Spleen (tissue), 11 donors: Measurements from ENCODE around the gene RALGAPA1. TPM values are rescaled to one million over a fixed set of nuclear protein-coding genes. Genes with fewer than 3 reads are reported as not detected.

ENCODE experiments used
- DNase-seq: peaks from one replicate; pipeline ENCODE4 v3.0.0-alpha.2; 2020
- H3K27ac ChIP-seq, 8 donors: fragments of 200-600 bp; sonication (generic) in 7 of 8; 1 replicate in 4 of 8; 2 replicates in 4 of 8; pipeline versions ENCODE4 v1.5.0 to v1.8.0; 2016 to 2021; ENCODE audit warnings: inconsistent platforms in 4 of 8, mild to moderate bottlenecking in 4 of 8, moderate library complexity in 1 of 8
- H3K27me3 ChIP-seq, 7 donors: fragments of 200-600 bp; sonication (generic) in 6 of 7; replicated peaks in 1 of 7; 1 replicate in 4 of 7; 2 replicates in 3 of 7; pipeline versions ENCODE4 v1.5.0 to v1.8.0; 2016 to 2021; ENCODE audit warnings: inconsistent platforms in 3 of 7, mild to moderate bottlenecking in 1 of 7
- H3K36me3 ChIP-seq, 6 donors: fragments of 200-600 bp; sonication (generic) in 5 of 6; 1 replicate in 4 of 6; 2 replicates in 2 of 6; pipeline versions ENCODE4 v1.5.0 to v1.8.0; 2016 to 2021; ENCODE audit warnings: inconsistent platforms in 2 of 6
- H3K4me1 ChIP-seq, 6 donors: fragments of 200-600 bp; sonication (generic) in 5 of 6; 1 replicate in 3 of 6; 2 replicates in 3 of 6; pipeline versions ENCODE4 v1.5.0 to v1.8.0; 2016 to 2021; ENCODE audit warnings: inconsistent platforms in 3 of 6
- H3K4me3 ChIP-seq, 8 donors: fragments of 200-600 bp; sonication (generic) in 7 of 8; 1 replicate in 4 of 8; 2 replicates in 4 of 8; pipeline versions ENCODE4 v1.5.0 to v1.8.0; 2016 to 2021; ENCODE audit warnings: inconsistent platforms in 4 of 8, mild to moderate bottlenecking in 4 of 8, moderate library complexity in 2 of 8
- H3K9me3 ChIP-seq, 8 donors: fragments of 200-600 bp; sonication (generic) in 7 of 8; 1 replicate in 4 of 8; 2 replicates in 4 of 8; pipeline versions ENCODE4 v1.5.0 to v1.8.0; 2016 to 2021; ENCODE audit warnings: inconsistent platforms in 4 of 8
- CTCF ChIP-seq, 11 experiments: fragments of 200-600 bp in 7 of 11; fragments of 450-650 bp in 4 of 11; sonication (generic) in 4 of 11; IDR thresholded peaks in 8 of 11; conservative IDR thresholded peaks in 3 of 11; 1 replicate in 7 of 11; 2 replicates in 4 of 11; pipeline versions ENCODE4 v1.4.0 to v1.8.0; 2016 to 2021; ENCODE audit warnings: antibody characterized with exemption in 11 of 11, inconsistent platforms in 4 of 11, mild to moderate bottlenecking in 1 of 11
- POLR2A ChIP-seq, 3 donors: fragments of 450-650 bp; IDR thresholded peaks; one replicate each; pipeline ENCODE4 v1.5.1; 2017; ENCODE audit warnings: antibody characterized with exemption in 3 of 3, mild to moderate bottlenecking in 1 of 3
- POLR2AphosphoS5 ChIP-seq, 3 donors: sonication (generic); formaldehyde crosslinking; IDR thresholded peaks; one replicate each; pipeline ENCODE4 v1.5.1; 2017; ENCODE audit warnings: antibody characterized with exemption in 3 of 3
- WGBS, 5 donors: extraction: QIAGEN DNeasy Blood & Tissue Kit in 3 of 5; methylation state at CpG; one replicate each; pipeline versions ENCODE4 v1.1.5 to v1.1.7; 2013 to 2018; 5-methylcytosine and 5-hydroxymethylcytosine counted together
- intact Hi-C: fragments of 100-400 bp; cut with DNase I; formaldehyde crosslinking; loops from one replicate; pipeline ENCODE4 v1.15.0; 2023; ENCODE audit warnings: low total_unique reads
- polyA plus RNA-seq, 3 donors: library from polyadenylated mRNA; stranded (reverse); fragments of 200-250 nt; gene quantifications; one replicate each; pipeline ENCODE4 v1.2.1, GENCODE V29; 2013
- total RNA-seq, 7 donors: library from RNA; depleted of rRNA in 3 of 7; stranded (reverse); fragments of >200 nt in 3 of 7; fragmentation: NEBNext Ultra II Directional in 4 of 7; extraction: Animal tissue kit (Norgen Biotek cat#: 25700) in 4 of 7; gene quantifications; one replicate each; pipeline versions ENCODE4 v1.1.0 to v1.2.1, GENCODE V29; 2016 to 2021
- donor health status: healthy with polysubstance abuse.
- donor health status: DM: no; HTN: no; CAD: no; lungs with moderate emphysema.
- donor health status: DM: no; HTN: no; CAD: no.
- donor health status: Bipolar disorder and iron deficiency.
- donor health status: healthy.
- donor health status: DM: no; HTN: no; CAD: no.
- donor health status: DM: yes; HTN: yes; CAD: no.

Gene RALGAPA1
- total and polyA plus RNA-seq, 10 donors = 9.7 to 76.0 (median 52.2) TPM

GRCh38 chr14:35695647-35696046 is 113.4 kb downstream of the RALGAPA1 start:
- intact Hi-C loops = no loop called here
- WGBS, 5 donors = 77 to 100% (median 93%) methylated on average over 1 of the region's 1 CpG

GRCh38 chr14:35695072-35695471 is 114.0 kb downstream of the RALGAPA1 start:
- no peak overlapping the region for H3K27ac ChIP-seq
- no peaks in the 10 kb centered on the region for H3K9me3 ChIP-seq
- DNase-seq = no peak
- no peaks in the 10 kb centered on the region for H3K4me1 ChIP-seq
- H3K4me3 ChIP-seq = no peak overlapping the region
- no peak for TF ChIP-seq POLR2A (IDR thresholded peaks at IDR 0.05)
- no peak for TF ChIP-seq POLR2AphosphoS5 (IDR thresholded peaks at IDR 0.05)
- no peak for TF ChIP-seq CTCF (IDR thresholded peaks at IDR 0.05 in 8 of 11, conservative IDR thresholded peaks at IDR 0.05 in 3 of 11)
- WGBS, 5 donors = 45 to 97% (median 95%) methylated on average over 1 of the region's 1 CpG
- H3K27me3 ChIP-seq = no peaks in the 10 kb centered on the region
- intact Hi-C loops = no loop called here
- H3K36me3 ChIP-seq = no peaks in the 10 kb centered on the region

More at GRCh38 chr14:35695647-35696046, 113.4 kb downstream of the RALGAPA1 start:
- no peak for DNase-seq
- Histone ChIP-seq H3K27me3 (no peaks in the 10 kb centered on the region), H3K9me3 (no peaks in the 10 kb centered on the region), H3K27ac (no peak overlapping the region), H3K4me1 (no peaks in the 10 kb centered on the region), H3K36me3 (no peaks in the 10 kb centered on the region), H3K4me3 (no peak overlapping the region)
- TF ChIP-seq POLR2AphosphoS5 (IDR thresholded peaks at IDR 0.05) (no peak), CTCF (IDR thresholded peaks at IDR 0.05 in 8 of 11, conservative IDR thresholded peaks at IDR 0.05 in 3 of 11) (no peak), POLR2A (IDR thresholded peaks at IDR 0.05) (no peak)

GRCh38 chr14:35689000-35689460 is 120.1 kb downstream of the RALGAPA1 start:
- Histone ChIP-seq H3K36me3 (peaks cover 0 to 41% (median 20%) of the 10 kb centered on the region in 6 donors), H3K27me3 (no peaks in the 10 kb centered on the region), H3K27ac (no peak overlapping the region), H3K9me3 (no peaks in the 10 kb centered on the region), H3K4me1 (no peaks in the 10 kb centered on the region), H3K4me3 (no peak overlapping the region)
- DNase-seq = no peak
- intact Hi-C loops = no loop called here
- TF ChIP-seq POLR2A (IDR thresholded peaks at IDR 0.05) (no peak), CTCF (IDR thresholded peaks at IDR 0.05 in 8 of 11, conservative IDR thresholded peaks at IDR 0.05 in 3 of 11) (no peak), POLR2AphosphoS5 (IDR thresholded peaks at IDR 0.05) (no peak)
- WGBS, 5 donors = 50 to 70% (median 59%) methylated on average over 3 of the region's 3 CpGs

GRCh38 chr14:35688126-35688826 is 120.8 kb downstream of the RALGAPA1 start:
- Histone ChIP-seq H3K27me3 (no peaks in the 10 kb centered on the region), H3K4me1 (no peaks in the 10 kb centered on the region), H3K4me3 (no peak overlapping the region), H3K27ac (no peak overlapping the region), H3K9me3 (no peaks in the 10 kb centered on the region), H3K36me3 (peaks cover 0 to 48% (median 21%) of the 10 kb centered on the region in 6 donors)
- no peak for DNase-seq
- intact Hi-C loops = no loop called here
- TF ChIP-seq POLR2AphosphoS5 (IDR thresholded peaks at IDR 0.05) = no peak
- no peak for TF ChIP-seq CTCF (IDR thresholded peaks at IDR 0.05 in 8 of 11, conservative IDR thresholded peaks at IDR 0.05 in 3 of 11)
- TF ChIP-seq POLR2A (IDR thresholded peaks at IDR 0.05) = no peak
- 94 to 98% (median 96%) methylated on average over 6 of the region's 6 CpGs for WGBS, 5 donors
